GM23338 (cell line): ENCODE results near the gene INSRR. TPM values are rescaled to one million over a fixed set of nuclear protein-coding genes. Genes with fewer than 3 reads are reported as not detected.

Experiments used
- ATAC-seq: fragments of 200-7000 bp; cut with Tn5 transposase; 3 replicates; pipeline ENCODE4 v1.9.1; 2020
- DNase-seq: peaks from one replicate; pipeline ENCODE4 v3.0.0-alpha.2; 2015; ENCODE audit warnings: low spot score
- H2AFZ ChIP-seq: fragments of 200-600 bp; sonication (generic); 2 replicates; pipeline ENCODE4 v1.8.0; 2016; ENCODE audit warnings: antibody characterized with exemption, mild to moderate bottlenecking, moderate library complexity
- H3F3A ChIP-seq: fragments of 200-600 bp; sonication (generic); replicated peaks from 2 replicates; pipeline ENCODE4 v1.8.0; 2017; ENCODE audit warnings: antibody characterized with exemption, mixed run types, low read depth
- H3K27ac ChIP-seq: fragments of 200-600 bp; sonication (generic); 2 replicates; pipeline ENCODE4 v1.6.1; 2016; ENCODE audit warnings: low read depth
- H3K27me3 ChIP-seq: fragments of 200-600 bp; sonication (generic); 2 replicates; pipeline ENCODE4 v1.8.0; 2016; ENCODE audit warnings: mild to moderate bottlenecking, mixed run types, moderate library complexity; ENCODE audit not compliant: insufficient read depth
- H3K36me3 ChIP-seq: fragments of 200-600 bp; sonication (generic); 2 replicates; pipeline ENCODE4 v1.8.0; 2016; ENCODE audit warnings: mild to moderate bottlenecking; ENCODE audit not compliant: insufficient read depth
- H3K4me1 ChIP-seq: fragments of 200-600 bp; sonication (generic); 2 replicates; pipeline ENCODE4 v1.8.0; 2016; ENCODE audit warnings: mild to moderate bottlenecking, moderate library complexity; ENCODE audit not compliant: insufficient read depth
- H3K4me2 ChIP-seq: fragments of 200-600 bp; sonication (generic); 2 replicates; pipeline ENCODE4 v1.7.1; 2017; ENCODE audit warnings: mixed run types
- H3K4me3 ChIP-seq: fragments of 200-600 bp; sonication (generic); 2 replicates; pipeline ENCODE4 v1.6.1; 2016; ENCODE audit warnings: mixed run types
- H3K79me2 ChIP-seq: fragments of 200-600 bp; sonication (generic); replicated peaks from 2 replicates; pipeline ENCODE4 v1.8.0; 2017; ENCODE audit warnings: mild to moderate bottlenecking; ENCODE audit not compliant: insufficient read depth
- H3K9me2 ChIP-seq: fragments of 200-600 bp; sonication (generic); 2 replicates; pipeline ENCODE4 v1.8.0; 2017; ENCODE audit not compliant: insufficient read depth
- H4K20me1 ChIP-seq: fragments of 200-600 bp; sonication (generic); replicated peaks from 2 replicates; pipeline ENCODE4 v1.8.0; 2017; ENCODE audit warnings: mild to moderate bottlenecking; ENCODE audit not compliant: insufficient read depth
- H3K27ac Mint-ChIP-seq: 2 replicates; pipeline ENCODE4 v1.8.0; 2020; ENCODE audit warnings: inconsistent platforms, mild to moderate bottlenecking, moderate library complexity, mixed read lengths
- H3K27me3 Mint-ChIP-seq: 3 replicates; pipeline ENCODE4 v1.8.0; 2022; ENCODE audit warnings: low read depth, mild to moderate bottlenecking, moderate library complexity, mixed read lengths, inconsistent platforms; ENCODE audit not compliant: insufficient read depth, poor library complexity
- H3K36me3 Mint-ChIP-seq: 3 replicates; pipeline ENCODE4 v1.8.0; 2021; ENCODE audit warnings: low read depth, mild to moderate bottlenecking, inconsistent platforms, moderate library complexity, mixed read lengths
- H3K4me1 Mint-ChIP-seq: 3 replicates; pipeline ENCODE4 v1.8.0; 2020; ENCODE audit warnings: mild to moderate bottlenecking, inconsistent platforms, mixed read lengths
- H3K4me3 Mint-ChIP-seq: 3 replicates; pipeline ENCODE4 v1.8.0; 2021; ENCODE audit warnings: moderate library complexity, mild to moderate bottlenecking, inconsistent platforms, mixed read lengths
- H3K9me3 Mint-ChIP-seq: 3 replicates; pipeline ENCODE4 v1.8.0; 2020; ENCODE audit warnings: moderate library complexity, mild to moderate bottlenecking, inconsistent platforms, mixed read lengths
- CTCF ChIP-seq, 2 experiments: fragments of 200-600 bp in 1 of 2; sonication (generic) in 1 of 2; conservative IDR thresholded peaks; 2 replicates each; pipeline versions ENCODE4 v1.5.1 to v1.6.1; 2016 to 2017; ENCODE audit warnings: antibody characterized with exemption in 2 of 2, low read depth in 2 of 2, mild to moderate bottlenecking in 2 of 2, moderate library complexity in 1 of 2
- EZH2 ChIP-seq: fragments of 200-600 bp; sonication (generic); IDR thresholded peaks from one replicate; pipeline ENCODE4 v1.8.0; 2017; ENCODE audit warnings: antibody characterized with exemption, mild to moderate bottlenecking, low read depth; ENCODE audit not compliant: unreplicated experiment
- EZH2phosphoT487 ChIP-seq: fragments of 200-600 bp; sonication (generic); IDR thresholded peaks from one replicate; pipeline ENCODE4 v1.8.1; 2018; ENCODE audit warnings: antibody characterized with exemption; ENCODE audit not compliant: unreplicated experiment
- ZNF114 ChIP-seq: fragments of 250-450 bp; sonication (Bioruptor Pico); IDR thresholded peaks from 2 replicates; pipeline ENCODE4 v1.5.0; 2020; ENCODE audit warnings: mild to moderate bottlenecking, moderate library complexity
- ZNF462 ChIP-seq: fragments of 250-450 bp; sonication (Bioruptor Pico); IDR thresholded peaks from 2 replicates; pipeline ENCODE4 v1.5.0; 2020; ENCODE audit warnings: mild to moderate bottlenecking, moderate library complexity
- polyA plus RNA-seq: library from polyadenylated mRNA; unstranded; fragments of >200 nt; fragmentation: Nextera tagmentation; extraction: Ambion mirVana; gene quantifications from 2 replicates; pipeline ENCODE4 v1.2.1, GENCODE V29; 2016
- total RNA-seq: library from RNA; depleted of rRNA; stranded (reverse); fragments of >200 nt; shearing (Covaris generic); gene quantifications from 2 replicates; pipeline ENCODE4 v1.2.3, GENCODE V29; 2014
- TF ChIP-seq, protein P1 (sequence below): IDR thresholded peaks from 2 replicates; pipeline ENCODE4 v1.6.1; 2016; ENCODE audit warnings: antibody characterized with exemption

INSRR gene
- total and polyA plus RNA-seq, 2 experiments from 2014 or later: not detected

DNA sequence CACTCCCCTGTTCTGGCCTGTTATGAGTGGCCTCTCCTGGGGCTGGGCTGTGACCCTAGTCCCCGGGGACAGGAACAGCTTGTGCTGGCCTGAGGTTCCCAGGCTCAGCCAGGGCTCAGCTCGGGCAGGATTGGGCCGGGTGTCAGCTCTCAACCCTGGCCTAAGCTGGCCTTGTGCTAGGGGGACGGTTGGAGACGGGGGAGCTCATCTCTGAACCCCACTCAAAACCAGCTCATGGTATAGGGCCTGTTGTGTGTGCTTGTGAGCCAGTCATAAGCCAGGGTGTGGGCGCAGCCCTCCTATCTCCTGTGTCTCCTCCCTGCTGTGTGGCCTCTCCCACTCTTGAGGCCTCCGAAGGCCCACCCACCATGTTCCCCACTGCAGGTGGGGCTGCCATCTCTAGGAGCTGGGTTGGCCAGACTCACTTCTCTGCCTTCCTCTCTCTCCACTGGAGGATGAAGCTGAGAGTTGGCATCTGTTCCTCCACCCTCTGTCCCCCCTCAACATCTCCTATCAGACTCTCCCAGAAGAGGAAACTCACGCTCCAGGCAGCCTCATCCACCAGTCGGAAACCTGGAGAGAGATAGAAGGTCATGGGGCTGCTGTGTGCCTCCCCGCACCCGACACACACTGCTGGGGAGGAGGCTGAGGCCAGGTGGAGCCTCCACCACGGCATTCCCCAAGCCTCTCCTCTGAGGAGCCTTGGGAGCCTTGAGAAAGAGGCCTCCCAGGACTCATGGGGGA is 36.0 kb upstream of the INSRR start (continued):
- TF ChIP-seq ZNF462 (CRISPR knock-in tag): no peak
- TF ChIP-seq, protein P1, sequence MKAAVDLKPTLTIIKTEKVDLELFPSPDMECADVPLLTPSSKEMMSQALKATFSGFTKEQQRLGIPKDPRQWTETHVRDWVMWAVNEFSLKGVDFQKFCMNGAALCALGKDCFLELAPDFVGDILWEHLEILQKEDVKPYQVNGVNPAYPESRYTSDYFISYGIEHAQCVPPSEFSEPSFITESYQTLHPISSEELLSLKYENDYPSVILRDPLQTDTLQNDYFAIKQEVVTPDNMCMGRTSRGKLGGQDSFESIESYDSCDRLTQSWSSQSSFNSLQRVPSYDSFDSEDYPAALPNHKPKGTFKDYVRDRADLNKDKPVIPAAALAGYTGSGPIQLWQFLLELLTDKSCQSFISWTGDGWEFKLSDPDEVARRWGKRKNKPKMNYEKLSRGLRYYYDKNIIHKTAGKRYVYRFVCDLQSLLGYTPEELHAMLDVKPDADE: no peak
- no peak for TF ChIP-seq EZH2phosphoT487

GRCh38 chr1:156894001-156894400 is 35.1 kb upstream of the INSRR start:
- Histone ChIP-seq H3K4me3 (peak overlapping the region; percentile 64), H3K36me3 (no peaks in the 10 kb centered on the region), H3K9me2 (no peaks in the 10 kb centered on the region), H3K4me2 (peak overlapping the region; percentile 80), H3K27me3 (peaks cover 61% of the 10 kb centered on the region), H3K79me2 (no peaks in the 10 kb centered on the region), H2AFZ (peak overlapping the region; percentile 72; the same call in 1 of the 2 replicates), H4K20me1 (no peaks in the 10 kb centered on the region; the same call in 1 of the 2 replicates), H3F3A (no peaks in the 10 kb centered on the region), H3K27ac (no peak overlapping the region), H3K4me1 (no peaks in the 10 kb centered on the region; the same call in 1 of the 2 replicates)
- DNase-seq: no peak
- Mint-ChIP-seq H3K27me3 (peaks cover 49% of the 10 kb centered on the region), H3K27ac (no peak overlapping the region), H3K4me1 (peaks cover 28% of the 10 kb centered on the region), H3K9me3 (no peaks in the 10 kb centered on the region), H3K36me3 (no peaks in the 10 kb centered on the region; the same call in 2 of the 3 replicates), H3K4me3 (peak overlapping the region; percentile 49)
- ATAC-seq: no peak
- TF ChIP-seq CTCF (conservative IDR thresholded peaks at IDR 0.05; ENCODE audit: low read depth in 2 of 2) (no peak), EZH2phosphoT487 (no peak), ZNF114 (CRISPR knock-in tag) (no peak), EZH2 (no peak)
- TF ChIP-seq, protein P1: no peak
